ENCODE data around the gene CDCA4.

CDCA4 gene

DNA sequence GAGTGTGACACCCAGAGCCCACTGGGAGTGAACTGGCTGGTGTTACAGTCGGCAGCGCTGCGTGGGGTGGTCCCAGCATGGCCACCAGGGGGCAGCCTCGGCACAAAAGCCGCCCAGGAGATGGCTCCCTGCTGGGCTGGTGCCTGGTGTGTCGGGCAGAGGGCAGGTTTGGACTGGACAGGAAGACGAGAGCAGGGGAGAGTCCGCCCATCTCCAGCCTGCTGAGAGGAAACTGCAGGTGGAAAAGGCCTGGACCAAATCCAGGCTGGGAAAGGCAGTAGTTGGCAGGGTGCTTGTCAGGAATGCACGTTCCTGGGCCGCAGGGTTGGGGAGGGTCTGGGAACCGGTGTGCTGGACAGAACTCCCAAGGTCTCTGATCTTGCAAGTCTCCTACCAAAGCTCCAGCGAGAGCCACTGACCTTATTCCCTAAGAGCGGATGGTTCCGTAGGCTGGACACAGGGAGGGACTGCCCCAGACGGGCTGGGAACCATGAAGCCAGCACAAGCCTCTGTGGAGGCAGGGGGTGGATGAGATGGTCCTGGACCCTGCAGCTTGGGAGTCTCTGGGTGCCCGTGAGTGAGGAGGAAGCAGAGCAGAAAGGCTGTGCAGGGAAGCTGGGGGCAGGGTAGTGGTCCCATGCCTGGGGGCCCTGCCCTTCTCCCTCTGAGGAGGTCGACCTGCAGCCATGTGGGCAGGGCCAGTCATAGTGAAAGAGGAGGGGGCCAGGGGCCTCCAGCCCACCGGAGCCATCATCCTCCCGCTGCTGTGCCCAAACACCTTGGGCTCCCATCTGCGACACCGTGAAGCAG is 44.5 kb downstream of the CDCA4 start:
- peak; percentile 64 for DNase-seq (ENCODE audit: low spot score)

DNA sequence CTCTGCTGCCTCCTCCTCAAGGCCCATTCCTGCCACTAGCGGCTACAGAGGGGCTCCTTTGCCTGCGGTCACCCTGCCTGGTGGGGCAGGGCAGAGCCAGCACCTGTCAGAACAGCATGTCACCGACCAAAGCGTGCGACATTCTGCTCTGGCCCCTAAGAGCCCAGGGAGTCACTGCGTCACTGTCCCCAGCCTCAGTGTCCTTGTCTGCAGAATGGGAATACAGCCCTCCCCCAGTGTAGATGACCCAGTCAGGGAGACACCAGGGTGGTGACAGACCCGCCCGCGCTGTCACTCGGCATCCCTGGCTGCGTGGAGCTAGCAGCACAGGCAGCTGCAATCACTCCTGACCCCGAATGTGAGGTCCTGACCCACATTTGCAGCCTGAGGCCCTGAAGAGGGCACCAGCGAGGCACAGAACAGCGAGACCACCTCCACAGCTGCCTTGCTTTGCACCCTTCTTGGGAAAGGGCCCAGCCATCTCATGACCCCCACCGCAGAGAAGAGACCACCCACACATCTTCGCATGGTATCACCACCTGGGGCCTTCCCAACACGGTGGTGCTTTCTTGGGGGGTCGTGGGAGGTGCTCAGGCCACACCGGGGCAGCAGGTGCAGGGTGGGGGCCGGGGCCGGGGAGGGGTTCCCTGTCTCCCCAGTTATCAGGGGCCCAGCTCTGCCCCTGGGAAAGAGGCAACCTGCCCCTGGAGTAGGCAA is 45.2 kb downstream of the CDCA4 start:
- no peak for DNase-seq (ENCODE audit: low spot score)

DNA sequence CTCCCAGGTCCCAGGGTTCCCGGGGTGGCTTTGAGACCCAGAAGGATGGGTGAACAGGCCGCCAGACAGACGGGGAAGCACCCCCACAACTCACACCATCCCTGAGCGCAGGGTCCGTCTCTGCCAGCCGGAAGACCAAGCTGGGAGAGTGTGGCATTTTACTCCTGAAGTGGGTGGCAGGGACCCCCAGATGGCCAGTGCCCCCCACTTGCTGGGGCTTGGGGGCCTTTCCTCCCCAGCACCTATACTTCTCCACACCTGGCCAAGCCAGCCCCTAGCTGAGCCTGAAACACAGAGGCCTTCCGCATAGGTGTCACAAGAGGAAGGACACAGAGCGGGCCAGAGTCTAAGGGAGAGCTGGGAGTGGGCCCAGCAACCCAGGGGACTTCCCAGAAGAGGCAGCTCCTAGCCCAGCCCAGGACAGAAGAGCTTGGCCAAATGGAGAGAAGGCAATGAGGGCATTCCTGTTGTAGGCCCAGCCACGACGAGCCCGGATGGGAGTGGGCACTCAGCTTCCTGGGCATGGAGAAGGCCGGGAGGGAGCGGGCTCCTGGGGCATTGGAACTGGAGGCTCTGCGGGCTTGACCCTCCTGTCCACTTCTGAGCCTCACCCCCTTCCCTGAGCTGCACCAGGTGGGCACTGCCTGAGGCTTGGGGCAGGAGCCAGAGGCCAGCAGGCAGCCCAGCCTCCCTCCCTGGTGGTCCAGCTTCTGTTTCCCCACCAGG is 46.1 kb downstream of the CDCA4 start:
- no peak for DNase-seq (ENCODE audit: low spot score)

DNA sequence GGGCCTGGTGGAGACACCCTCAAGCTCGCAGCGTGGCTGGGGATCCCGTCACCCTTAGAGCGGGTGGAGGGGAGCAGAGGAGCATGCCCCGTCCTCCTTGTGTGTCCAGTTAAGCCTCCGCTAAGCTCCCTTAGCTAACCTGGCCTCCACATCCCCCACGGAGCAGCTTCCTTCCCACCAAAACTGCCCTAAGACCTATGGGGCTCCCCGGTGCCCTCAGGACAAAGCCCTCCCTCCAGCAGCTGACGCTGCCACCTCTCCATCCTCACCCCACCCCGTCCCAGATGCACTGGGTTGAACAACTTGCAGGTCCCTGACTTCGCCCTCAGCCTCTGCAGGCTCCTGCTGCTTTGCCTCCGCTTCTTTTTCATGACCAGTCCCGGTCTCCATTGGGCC is 46.7 kb downstream of the CDCA4 start:
- no peak for DNase-seq (ENCODE audit: low spot score)

DNA sequence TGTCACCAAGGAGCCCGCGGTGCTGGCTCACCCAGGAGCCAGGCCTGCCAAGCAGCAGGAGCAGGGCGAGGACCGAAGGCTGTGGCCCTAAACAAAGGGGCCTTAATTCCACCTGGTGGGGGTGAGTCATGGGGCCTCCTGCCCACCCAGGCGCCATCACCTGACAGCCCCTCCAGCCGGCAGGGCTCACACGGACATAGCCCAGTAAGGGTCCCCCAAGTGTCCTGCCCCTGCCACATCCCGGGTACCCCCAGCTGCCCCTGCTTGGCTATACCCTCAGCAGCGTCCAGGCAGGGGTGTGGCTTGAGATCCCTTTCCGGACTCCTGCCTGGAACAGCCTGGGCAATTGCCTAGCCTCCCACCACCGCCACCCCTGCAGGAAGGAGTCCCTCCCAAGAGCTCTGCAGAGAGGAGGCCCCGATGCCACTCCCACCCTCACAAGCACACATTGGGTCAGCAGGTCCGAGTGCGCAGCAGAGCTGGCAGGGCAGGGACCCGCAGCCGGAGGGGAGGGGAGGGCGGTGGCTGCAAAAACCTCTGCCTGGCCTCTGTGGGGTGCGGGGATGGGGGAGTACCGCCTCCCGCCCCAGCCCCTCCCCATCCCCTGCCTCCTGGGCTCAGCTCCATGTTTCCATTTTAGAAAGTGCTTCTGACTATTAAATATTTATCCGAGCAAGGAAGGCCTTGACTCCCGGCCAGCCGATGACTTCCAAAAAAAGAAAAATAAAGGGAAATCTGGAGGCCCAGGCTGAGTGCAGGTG is 47.3 kb downstream of the CDCA4 start:
- DNase-seq (ENCODE audit: low spot score): no peak

DNA sequence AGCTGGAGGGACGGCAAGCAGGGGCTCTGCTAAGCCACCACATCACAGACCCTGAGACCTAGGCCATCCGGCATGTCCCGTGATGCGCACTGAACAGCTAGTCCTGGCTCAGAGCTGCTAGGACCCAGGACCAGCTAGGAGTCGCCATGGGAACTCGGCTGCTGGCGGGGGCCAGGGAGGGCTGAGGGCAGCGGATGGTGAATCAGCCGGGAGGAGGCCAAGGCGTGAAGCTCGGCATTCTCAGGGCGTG is 47.8 kb downstream of the CDCA4 start:
- no peak for DNase-seq (ENCODE audit: low spot score)

DNA sequence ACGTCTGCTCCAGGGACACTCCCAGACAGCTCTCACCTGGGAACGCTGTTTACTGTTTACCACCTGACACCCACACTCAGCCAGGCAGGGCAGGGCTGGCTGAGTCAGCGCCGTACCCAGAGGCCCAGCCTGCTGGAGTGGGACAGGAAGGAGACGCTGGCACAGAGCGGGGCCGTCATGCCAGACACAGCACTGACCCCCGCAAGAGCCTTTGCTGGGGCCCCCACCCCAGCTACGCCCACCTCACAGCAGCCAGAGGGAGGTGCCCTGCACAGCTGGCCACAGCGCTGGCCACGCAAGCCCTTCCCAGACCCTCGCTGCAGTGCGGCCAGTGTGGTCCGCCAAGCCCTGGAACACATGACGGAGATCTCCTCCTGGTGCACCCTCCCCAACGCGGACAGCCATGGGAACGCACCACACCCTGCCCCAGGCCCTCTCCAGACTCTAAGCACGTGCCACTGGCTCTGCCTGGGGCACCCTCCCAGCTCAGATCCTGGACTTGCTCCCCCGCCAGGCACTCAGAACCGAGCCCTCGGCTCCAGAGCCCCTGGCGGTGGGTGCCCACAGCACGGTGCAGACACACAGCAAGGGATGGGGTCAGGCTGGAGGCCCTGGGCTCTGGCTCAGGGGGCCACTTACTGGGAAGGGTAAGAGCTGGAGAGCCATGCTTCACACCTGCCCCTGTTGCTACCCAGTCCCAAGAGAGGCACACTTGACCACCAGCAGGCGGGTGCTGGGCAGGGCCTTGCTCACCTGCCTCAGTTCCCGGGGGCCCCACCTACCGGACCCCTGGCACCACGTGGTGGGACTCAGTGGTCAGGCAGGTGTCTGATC is 48.4 kb downstream of the CDCA4 start:
- DNase-seq (ENCODE audit: low spot score): no peak

DNA sequence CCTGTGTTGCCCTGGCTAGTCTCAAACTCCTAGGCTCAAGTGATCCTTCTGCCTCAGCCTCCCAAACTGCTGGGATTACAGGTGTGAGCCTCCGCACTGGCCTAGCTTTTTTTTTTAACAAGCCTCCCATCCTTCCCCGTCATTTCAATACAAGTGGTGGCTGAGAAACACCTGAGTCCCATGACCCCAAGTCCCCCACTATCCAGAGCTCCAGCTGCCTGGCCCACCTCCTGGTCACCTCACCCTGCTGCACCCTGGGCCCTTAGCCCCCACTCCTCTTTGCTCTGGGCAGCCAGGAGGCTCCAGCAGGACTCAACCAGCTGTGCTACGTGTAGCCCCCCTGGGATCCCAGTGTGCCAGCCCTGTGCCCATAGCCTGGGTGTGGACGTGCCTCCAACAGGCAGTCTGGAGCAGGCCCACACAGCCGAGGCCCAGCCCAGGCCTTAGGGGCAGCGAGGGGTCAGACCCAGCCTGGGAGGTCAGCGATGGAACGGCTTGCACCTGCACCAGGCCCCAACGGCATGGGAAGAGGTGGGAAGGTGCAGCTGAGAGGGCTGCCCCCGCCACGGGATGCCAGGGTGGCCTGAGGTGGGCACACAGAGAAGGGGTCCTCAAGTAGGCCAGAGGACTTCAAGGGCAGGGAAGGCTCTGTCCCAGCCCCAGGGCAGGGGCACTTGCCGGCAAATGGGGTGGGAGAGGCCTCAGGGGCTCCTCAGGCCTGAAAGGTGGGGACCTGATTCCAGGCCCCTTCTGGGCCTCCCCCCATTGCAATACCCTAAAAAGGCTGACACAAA is 49.2 kb downstream of the CDCA4 start:
- no peak for DNase-seq (ENCODE audit: low spot score)

DNA sequence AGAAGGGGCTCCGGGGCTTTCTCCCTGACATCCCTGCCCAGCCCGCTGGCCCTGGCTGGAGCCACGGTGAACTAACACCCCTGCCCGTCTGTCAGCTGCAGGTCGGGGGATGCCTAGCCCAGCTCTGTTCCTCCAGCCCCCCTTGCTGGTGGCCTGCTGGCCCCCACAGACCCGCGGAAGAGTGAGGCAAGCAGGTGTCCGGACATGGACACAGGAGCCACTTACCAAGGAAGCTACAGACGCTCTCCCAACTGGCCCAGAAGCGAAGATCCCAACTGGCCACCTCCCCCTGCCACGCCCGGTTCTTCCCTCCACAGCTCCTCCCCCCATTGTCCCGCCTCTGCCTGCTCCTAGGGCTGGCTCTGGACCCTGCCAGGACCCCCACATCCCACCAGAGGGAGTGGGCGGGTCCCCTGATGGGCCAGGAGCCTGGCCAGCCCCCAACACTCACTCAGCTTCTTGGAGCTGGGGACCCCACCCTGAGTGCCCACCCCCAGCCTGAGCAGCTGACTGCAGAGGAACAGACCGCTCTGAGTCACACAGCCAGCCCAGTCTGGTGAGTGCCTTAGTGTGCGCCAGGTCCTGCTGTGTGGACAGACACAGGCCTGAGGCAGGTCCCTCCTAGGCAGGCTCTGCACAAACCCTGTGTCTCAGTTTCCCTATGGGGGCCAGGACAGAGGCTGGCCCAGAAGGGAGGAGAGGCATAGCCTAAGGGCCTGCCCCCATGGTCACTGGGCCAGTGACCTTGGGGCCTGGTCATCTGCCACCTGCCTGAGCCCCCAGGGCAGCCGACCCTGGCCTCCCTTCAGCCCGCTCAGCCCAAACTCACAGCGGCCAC is 50.4 kb downstream of the CDCA4 start:
- DNase-seq (ENCODE audit: low spot score): no peak

DNA sequence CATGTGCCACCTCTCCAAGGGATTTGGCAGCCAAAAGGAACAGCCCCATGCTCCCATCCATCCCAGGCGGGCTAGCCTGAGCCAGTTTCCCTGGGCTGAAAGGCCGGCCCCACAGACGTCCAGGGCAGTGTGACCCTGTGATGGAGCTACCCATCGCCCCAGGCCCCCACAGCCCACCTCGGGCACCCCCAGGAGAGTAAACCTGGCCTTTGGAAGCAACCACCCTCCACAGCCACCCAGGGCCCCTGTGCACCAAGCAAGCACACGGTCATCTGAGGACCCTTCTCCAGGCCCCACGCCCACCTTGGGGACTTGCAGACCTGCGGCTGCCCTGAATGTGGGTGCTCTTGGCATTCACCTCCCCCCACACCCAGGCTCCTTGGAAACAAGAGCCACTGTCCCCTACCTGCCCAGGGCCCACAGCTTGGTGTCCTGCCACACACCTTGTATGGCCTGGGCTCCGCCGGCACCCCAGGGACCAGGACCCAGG is 51.1 kb downstream of the CDCA4 start:
- no peak for DNase-seq (ENCODE audit: low spot score)

DNA sequence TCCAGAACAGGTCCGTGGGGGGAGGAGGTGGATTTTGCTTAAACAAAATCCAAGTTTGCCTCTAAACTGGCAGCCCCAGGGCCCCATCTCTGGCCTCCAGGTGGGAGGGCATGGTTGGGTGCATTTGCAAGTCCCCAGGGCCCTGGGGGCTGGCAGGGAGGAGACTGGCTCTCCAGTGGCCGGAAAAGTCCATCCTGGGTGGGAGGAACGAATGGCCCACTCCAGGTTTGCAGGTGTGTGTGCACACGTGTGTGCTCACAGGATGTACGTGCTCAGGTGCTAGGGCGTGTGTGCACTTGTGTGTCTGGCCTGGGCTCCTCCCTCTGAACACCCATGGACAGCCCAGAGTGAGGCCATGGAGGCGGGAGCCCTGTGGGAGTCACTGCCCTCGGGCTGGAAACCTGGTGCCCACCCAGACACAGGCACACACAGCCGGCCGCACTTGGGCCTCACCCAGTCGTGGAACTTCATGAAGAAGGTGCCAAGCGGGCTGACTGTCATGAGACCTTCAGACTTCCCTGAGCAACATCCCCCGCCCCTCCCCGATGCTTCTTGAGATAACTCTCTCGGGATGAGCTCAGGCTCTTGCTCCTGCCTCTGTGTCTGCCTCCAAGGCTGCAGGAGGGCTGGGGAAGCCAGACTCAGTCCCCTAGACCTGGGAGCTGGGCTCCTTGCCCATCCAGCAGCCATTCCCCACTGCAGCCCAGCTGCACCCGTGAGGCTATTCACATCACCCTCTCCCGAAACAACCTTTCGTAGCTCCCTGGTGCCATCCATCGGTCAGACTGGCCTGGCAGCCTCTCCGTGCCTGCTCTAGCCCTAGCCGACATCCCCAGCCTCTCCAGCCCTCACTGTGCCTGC is 52.1 kb downstream of the CDCA4 start:
- DNase-seq (ENCODE audit: low spot score): no peak

DNA sequence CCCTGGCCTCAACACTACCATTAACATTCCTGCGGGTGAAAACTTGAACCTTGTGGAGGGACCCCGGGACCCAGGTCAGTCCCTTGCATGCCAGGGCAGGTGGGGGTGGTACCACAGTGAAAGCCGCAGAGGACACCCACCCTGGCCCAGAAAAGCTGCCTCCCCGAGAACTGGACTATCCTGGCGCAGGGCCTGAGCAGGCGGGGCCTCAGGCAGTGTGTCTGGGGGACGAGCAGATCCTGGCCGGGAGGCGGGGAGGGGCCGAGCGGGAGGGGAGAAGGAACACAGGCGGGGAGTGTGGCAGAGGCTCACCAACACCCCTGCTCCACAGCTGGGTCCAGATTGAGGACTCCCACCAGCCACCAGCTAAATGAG is 52.7 kb downstream of the CDCA4 start:
- no peak for DNase-seq (ENCODE audit: low spot score)

DNA sequence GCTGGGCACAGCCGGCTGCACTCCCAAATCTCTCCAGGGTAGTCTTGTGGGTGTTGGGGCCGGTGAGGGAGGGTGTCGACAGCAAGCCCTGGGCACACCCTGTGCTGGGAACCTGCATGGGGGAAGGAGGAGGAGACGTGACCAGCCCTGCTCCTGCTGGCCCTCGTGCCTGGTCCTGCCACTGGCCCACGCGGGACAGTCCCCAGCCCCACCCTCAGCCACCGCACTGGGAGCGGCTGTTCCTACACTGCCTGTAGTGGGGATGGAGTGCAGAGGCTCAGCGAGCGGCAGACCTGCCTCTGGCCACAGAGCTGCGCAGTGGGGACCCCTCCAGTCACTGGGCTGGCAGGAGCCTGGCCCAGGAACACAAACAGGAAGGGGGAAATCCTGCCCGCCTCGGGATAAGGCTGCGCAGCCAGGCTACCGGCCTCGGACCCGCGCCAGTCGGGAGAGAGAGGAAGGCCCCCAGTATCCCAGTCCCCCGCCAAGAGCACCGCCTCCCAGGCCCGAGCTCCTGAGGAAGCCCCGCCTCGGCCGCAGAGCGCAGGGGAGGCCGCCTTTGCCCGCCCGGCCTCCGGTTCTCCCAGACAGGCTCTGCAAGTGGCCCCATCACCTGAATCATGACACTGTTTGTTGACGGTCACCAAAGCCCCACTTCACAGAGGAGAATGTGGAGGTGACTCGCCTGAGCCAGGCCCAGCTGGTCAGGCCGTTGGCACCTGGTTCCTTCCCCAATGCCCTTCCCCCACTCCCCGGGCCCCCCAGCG is 53.3 kb downstream of the CDCA4 start:
- DNase-seq (ENCODE audit: low spot score): no peak

DNA sequence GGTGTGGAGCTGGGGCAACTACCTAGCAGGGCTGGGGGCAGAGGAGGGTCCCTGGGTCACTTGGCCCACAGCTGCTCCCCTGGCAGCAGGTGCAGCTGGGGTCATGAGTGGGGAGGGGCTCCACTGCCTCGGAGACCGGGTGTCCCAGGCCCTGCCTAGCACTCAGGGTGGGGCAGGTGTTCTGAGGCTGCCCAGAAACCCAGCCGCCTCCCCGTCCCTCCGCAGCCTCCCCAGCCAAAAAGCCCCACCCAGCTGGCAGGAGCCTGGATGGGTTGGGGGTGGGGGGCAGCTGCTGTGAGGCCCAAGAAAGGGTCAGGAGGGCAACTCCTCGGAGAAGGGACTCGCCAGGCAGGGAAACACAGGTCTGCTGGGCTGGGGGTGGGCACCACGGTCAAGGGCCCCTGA is 53.9 kb downstream of the CDCA4 start:
- DNase-seq (ENCODE audit: low spot score): no peak

DNA sequence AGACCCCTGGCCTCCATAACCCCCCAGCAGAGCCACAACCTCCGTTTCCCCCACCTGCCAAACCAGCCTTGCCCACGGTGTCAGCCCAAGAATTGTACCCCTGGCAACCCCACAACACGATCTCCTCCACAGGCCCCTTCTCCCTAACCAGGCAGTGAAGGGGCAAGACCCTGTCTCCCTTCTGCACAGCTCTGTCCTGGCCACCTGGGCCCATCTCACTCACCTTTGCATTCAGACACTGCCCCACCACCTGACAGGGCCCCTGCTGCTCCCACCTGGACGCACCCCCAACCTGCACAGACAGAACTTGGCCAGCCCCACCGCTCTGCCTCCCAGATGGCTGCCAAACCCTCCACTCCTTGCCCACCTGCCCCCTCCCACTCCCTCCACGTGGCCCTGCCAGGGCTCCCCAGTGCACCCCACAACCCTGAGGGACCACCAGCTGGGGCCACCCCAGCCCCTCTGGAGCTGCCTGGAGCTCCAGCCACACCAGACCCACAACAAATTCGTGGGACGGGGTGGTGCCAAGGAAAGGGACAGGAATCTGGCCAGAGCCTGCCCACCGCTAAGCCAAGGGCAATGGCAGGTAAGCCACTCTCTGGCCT is 54.5 kb downstream of the CDCA4 start:
- no peak for DNase-seq (ENCODE audit: low spot score)

DNA sequence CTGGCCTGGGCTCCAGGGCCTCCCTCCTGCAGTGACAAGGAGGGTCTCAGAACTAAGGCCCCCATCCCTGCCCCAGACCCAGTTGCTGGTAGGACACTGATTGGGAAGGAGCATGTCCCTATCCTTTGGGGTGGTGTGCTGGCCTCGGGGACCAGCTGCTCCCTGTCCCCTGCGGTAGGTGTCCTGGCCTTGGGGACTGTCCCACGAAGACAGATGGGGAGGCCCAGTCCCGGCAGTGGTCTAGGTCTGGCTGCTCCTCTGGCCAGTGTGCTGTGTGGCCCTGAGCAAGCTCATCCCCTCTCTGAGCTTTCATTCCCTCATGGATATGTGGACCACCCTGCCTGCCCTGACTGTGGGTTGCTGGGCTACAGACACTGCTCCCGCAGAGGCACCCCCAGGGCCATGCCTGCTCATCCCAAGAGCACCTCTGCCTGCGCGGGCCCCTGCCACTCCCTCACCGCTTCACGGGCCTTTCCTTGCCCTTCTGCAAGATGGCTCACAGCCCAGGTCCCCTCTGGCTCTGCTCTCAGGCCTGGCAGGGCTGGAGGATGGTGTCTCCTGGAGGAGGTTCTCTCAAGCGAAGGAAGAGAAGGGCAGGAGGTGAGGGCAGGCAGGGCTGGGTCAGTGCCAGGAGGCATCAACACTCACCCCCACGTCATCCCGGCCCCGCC is 55.2 kb downstream of the CDCA4 start:
- DNase-seq (ENCODE audit: low spot score): no peak

DNA sequence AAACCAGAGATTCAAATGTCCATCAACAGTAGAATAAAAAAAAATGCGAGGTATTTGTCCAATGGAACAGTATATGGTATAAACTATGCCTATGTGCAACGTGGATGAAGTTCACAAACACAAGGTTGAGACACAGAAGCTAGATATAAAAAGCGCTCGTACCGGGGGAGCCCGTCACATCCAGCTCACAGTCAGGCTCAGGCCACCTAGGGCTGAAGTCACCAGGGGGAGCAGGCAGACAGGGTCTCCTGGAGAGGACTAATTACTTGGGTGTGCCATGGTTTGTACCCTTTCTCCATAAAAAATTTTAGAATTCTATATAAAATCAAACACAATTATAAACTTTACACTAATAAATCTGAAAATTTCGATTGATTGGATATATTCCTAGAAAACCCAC is 56.3 kb downstream of the CDCA4 start:
- no peak for DNase-seq (ENCODE audit: low spot score)

Data from SK-N-DZ (cell line).